Central memory CD4-positive, alpha-beta T cell (primary cell): ENCODE measurements around the gene NUP214.
"Not testable (repeated sequence)": the region's sequence is repeated elsewhere in the genome, so short reads cannot be mapped to it uniquely, and the experiment has no call there.

Source experiments
- DNase-seq: peaks from one replicate; pipeline ENCODE4 v3.0.0; 2022

NUP214 gene

GRCh38 chr9:131096269-131097125, 28.9 kb upstream of the NUP214 start, which contains the start of gene AIF1L:
Gene AIF1L, plus strand, starts transcription at chr9:131096531. Its CDS starts 99 bp downstream, at chr9:131096630.
- DNase-seq, result no peak

GRCh38 chr9:131097126-131097947, 28.0 kb upstream of the NUP214 start:
- DNase-seq, result no peak

- no peak for DNase-seq
Observed at GRCh38 chr9:131097948-131098278, 27.5 kb upstream of the NUP214 start.

DNA sequence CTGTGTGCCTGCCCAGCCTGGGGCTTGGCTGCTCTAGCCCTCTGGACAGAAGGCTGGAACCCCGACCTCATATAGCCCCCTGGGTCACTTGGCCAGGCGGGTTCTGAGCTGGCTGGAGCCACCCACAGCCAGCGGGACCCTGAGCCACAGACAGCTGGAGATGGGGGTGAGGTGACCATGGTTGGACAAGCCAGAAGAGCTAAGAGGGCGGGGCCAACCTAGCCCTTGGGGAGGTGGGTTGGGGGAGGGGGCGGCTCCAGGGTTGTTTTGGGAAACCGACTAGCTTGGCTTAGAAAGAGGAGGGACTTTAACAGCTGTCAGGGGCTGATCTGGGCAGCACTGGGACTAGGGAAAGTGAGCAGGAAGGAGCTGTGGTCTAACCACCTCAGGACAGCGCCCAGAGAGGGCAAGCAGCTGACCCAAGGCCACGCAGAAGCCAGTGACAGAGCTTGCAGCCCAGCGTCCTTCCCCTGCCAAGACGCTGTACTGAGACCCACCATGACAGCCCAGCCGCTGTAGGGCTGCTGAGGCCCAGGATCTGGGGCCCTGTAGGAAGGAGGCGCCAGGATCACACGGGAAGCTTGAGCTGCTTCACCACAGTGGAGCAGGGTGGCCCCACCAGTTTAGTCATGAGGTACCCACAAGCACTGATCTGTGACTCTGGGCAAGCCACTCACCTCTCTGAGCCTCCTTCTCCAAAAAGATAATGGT, 26.8 kb upstream of the NUP214 start:
- no peak for DNase-seq

- no peak for DNase-seq
Observed at GRCh38 chr9:131099102-131099606, 26.2 kb upstream of the NUP214 start.

GRCh38 chr9:131099845-131100244, 25.5 kb upstream of the NUP214 start:
- not testable (repeated sequence) for DNase-seq

DNA sequence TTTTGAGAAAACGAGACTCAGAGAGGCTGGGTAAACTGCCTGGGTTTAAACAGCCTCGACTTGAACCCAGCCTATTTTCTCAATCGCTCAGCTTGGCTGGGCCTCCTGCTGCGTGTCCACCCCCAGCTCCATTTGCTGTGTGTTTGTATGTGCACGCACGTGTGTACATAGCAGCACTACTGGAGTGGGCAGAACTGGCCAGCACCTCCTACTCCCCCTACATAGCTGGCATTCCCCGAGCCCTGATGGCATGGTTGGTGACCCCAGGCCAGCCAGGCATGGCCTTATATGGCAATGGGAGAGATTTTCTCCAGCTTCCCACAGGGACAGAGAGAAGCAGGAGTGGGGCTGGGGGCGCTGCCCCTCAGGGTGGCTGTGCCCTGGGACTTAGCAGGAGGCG, 24.9 kb upstream of the NUP214 start:
- DNase-seq, result no peak

DNA sequence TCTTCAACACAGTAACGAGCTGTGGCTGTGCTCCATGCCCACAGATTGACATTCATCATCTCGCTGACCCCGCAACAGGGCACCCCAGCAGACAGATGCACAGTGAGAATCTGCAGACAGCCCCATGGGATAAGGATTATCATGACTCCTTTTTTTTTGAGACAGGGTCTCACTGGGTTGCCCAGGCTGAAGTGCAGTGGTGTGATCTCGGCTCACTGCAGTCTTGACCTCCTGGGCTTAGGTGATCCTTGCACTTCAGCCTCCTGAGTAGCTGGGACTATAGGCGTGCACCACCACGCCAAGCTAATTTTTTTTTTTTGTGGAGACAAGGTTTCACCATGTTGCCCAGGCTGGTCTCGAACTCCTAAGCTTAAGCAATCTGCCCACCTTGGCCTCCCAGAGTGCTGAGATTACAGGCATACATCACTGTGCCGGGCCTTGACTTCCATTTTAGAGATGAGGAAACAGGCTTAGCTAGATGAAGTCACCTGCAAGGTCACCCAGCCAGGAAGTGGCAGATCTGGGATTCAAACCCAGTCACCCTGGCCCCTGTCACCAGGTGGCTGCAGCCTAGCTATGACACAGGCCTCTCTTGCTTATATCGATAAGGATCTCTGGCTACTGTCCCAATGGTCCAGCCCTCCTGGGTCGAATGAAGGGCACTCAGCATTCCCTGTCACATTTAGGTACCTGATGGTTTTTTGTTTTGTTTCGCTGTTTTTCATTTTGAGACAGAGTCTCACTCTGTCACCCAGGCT, 24.0 kb upstream of the NUP214 start:
- no peak for DNase-seq

DNA sequence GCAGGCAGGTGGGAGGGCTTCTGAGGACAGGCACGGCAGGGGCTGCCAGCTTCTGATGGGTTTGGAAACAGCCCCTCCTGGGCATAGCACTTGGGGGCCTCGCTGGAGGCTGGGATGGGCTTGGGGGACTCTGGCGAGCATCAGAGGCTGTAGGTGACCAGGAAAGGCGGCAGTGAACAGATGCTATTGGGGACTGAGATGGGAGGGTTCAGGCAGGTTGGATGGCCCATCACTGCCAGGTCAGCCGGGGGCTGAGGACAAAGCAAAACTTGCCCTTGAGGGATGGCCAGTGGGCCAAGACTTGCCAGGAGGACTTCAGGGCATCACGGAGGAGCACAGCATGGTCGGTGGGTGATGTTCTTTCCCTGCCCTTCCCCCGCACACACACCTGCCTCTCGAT, 22.4 kb upstream of the NUP214 start:
- DNase-seq, result no peak

- DNase-seq, result no peak
Observed at GRCh38 chr9:131103535-131103934, 21.9 kb upstream of the NUP214 start.

DNA sequence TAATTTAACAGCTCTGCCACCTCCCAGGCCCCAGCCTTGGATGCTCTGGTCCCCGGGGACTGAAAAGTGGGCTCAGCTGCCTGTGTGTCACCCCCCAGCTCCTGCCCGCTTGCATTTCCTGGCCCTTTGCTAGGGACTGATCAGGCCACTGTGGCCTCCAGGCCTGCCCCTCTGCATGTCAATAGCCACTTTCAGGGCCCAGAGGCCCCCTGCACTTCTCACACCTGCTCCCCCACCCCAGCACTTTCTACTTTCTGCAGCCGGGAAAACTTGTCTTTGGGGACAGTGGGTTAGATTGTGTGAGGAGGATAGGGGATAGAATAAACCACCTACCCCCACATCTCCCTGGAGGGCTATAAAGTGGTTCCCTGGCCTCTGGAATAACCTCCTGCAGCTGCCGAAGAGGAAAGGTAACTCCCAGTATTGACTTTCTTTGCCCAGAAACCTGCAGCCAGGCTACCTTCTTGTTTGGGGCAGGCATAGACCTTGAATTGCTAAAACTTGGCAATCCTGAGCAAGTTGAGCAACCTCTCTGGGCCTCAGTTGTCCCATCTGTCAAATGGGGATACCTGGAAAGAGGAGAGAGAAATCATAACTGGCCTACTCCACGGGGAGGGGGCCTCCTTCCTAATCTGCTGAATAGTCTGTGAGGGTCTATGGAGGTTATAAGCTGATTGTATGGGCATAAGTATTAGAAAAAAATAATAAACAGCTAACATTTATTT, 21.2 kb upstream of the NUP214 start:
- DNase-seq, result no peak

GRCh38 chr9:131105952-131106351, 19.4 kb upstream of the NUP214 start:
- DNase-seq, result no peak

DNA sequence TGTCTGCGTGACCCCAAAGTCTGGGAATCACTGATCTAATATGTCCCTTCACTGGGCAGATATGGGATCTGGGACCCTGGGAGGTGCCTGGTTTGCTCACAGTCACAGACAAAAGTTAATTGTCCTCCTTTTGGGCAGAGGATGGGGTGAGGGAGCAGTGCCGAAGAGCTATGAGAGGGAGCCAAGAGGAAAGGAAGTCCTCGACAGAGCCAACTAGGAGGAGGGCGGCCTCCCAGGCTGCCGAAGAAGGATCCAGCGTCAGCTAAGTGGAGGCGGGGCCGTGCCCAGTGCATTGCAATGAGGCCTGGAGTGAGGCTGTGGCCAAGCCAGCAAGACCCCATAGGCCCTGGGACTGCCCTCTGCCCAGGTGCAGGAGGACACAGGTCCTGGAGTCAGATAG, 17.6 kb upstream of the NUP214 start:
- no peak for DNase-seq

GRCh38 chr9:131111186-131111853, 14.1 kb upstream of the NUP214 start:
- no peak for DNase-seq

DNA sequence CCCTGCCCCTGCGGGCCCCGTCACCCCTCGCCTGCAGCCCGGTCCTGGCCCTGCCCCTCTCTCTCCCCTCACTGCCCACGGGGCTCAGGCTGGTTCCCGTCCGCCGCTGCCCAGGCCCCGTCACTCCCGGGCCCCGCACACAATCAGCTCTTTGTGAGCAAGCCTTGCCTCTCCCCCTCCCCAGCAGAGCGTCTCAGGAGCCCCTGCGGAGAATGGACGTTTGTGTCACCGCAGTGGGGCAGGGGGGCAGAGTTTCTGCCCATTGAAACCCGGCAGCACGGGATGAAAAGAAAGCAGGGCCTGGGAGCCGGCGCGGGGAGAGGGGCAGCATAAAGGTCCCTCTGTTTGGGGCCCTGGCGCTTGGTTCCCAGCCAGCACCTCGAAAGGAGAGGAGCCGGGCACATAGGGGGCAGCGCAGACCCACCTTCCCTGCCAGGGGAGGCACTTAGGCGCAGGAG, 13.5 kb upstream of the NUP214 start:
- DNase-seq, result no peak

DNA sequence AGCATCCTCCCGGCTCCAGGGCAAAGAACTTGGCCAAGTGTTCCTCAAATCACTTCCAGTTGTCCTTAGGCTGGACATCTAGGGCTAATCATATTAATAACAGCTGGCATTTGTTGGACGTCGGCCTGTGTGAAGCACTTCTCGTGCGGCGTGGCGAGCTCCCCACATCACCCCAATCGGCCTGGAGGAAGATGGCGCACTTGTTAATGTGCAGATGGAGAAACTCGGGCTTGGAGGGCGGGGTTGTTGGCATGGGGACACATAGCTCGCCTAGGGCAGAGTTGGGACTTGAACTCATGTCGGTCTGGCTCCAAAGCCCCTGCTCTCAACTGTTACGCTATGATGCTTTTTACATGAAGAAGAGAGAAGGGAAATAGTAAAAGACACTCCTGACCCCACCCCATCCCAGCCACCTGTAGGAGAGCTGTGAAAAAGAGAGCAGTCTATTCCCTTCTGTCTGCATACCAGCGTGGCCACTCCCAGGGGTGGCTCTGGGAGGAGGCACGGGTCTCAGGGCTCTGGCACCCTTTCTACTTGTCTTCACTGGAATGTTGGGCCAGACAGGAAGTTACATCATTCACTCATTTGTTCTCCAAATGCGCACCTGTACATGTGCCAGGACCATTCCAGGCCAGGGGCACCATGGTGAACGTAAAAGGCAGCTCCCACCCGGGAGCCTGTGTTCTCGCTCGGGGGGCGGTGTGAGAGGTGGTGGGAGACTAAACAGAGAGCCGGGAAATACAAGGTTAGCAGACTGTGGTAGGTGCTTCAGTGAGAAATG, 12.8 kb upstream of the NUP214 start:
- no peak for DNase-seq

DNA sequence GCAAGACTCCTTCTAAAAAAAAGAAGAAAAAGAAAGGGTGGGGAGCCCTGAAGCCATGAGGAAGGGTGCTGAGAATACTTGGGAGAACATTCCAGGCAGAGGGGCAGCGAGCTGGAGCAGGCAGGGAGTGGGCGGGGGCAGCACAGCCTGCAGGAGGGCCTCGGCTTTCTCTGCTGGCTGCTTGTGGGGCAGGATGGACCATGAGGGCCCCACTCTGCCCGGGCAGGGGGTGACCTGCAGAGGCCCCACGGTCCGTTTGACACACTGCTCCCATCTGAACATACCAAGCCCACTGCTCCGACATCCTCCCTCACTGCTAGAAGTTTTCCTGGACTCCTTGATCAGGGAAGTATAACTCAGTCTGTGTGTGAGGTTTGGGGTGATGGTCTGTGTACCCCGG, 11.7 kb upstream of the NUP214 start:
- DNase-seq, result no peak

DNA sequence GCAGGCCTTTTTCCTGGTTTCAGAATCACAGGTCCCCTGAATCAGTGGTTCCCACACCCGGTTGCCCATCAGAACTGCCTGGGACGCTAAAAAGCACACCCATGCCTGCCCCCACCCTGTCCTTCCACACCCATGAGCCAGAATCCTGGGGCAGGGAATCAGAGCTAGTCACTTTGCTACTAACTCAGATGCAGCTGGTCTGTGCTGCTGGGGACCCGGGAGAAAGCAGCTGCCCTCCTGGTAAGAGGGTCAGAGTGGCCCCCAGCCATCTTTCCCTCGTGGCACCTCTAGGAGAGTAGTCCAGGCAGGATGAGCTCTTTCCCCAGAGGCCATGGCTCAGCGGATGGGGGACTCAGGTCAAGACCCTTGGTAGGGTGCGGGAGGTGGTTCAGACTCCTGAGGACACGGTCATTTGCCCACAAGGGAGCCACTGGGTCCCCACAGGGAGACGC, 11.3 kb upstream of the NUP214 start:
- DNase-seq, result no peak

GRCh38 chr9:131115360-131115742, 10.0 kb upstream of the NUP214 start:
- DNase-seq, result not testable (repeated sequence)
